HG02870 (cell line): ENCODE measurements around the gene TRPM3.
"Not testable (repeated sequence)": the region's sequence is repeated elsewhere in the genome, so short reads cannot be mapped to it uniquely, and the experiment has no call there.

Source experiments
- ATAC-seq: cut with Tn5 transposase; IDR thresholded peaks from one replicate; pipeline ENCODE4 v1.9.1; 2021; ENCODE audit warnings: mild to moderate bottlenecking, moderate library complexity; ENCODE audit not compliant: unreplicated experiment

The TRPM3 gene

DNA sequence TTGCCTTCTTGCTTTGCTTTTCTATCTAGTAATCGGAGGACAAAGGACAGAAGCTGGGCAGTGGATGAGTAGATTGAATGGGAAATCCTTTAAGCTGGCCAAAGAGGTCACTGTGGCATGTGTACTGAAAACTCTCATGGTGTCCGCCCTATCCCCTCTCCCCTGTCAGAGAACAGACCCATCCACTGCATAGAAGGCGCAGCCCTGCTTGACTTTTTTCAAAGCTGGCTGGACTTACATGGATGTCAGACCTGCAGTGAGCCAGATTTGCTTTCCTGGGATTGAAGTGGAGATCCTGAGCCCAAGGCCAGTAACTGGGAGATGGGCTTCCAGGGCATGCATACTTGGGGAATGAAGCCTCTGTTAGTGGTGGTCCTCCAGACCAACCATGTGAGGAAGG, 329.5 kb downstream of the TRPM3 start:
- ATAC-seq: no peak

DNA sequence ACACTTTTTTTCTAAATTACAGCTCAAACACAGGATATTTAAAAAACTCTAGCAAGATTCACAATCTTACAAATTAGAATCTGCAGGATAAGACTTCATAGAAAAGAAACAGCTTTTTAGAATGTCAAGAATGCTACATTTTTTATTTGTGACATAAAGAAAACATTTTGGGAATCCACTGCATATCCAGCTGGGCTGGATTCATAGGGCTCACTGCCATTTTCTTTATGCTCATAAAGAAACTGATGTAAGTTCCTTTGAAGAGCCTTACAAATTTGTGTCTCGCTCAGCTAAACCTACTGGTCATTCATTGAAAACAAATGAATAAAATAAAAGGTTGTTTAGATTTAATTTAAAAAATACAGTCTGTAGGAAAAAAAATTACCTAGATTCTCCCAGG, 332.3 kb downstream of the TRPM3 start:
- no peak for ATAC-seq

DNA sequence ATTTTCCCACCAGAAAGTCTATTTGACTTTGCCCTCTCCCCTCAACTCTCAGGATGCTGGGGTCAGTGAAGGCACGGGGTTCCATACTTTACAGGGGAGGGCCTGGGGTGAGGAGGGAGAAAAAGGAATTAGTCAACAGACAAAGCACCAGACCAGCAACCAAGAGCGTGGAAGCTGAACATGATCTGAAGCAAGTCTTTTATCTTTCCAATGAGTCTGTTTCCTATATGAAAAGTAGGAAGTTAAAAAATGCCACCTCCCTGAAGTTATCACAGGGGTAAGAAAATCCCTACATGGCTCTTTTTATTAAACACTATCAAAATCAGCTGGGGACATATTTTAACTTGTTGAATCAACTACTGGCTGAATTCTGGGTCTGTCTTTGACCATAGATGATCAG, 337.0 kb downstream of the TRPM3 start:
- ATAC-seq: no peak

DNA sequence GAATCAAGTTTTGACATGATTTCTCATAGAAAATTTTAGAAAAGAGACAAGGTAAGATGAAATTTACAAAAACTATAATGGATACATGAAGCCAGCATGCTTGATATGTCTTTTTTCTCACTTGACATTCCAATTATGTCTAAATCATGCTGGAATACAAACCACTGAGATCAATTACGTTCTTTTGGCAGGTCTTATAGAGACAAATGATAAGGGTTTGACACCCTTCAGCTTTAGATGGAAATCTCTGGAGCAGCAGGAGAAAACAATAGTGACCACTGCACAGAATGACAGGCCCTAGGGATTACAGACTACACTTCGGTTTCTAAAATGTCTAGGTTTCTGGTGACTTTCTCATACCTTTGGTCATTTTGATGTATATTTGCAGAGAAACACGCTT, 342.9 kb downstream of the TRPM3 start:
- no peak for ATAC-seq

DNA sequence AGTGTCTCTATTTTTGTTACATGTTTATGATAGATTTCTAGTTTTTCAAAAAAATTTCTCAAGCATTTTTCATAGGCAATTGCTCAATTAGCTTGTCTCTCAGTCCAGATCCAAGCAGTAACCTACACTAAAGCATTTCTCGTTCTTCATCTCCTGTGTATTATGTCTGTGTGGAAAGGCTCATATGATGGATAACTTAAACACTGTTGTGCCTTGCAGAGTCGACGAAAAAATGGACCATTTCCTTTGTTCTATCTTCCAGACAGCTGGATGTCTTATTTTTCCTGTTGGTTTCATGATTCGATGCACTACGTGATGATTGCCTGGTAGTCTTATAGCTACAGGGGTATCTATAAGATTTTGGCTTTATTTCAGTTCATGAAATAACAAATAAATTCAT, 347.8 kb downstream of the TRPM3 start:
- no peak for ATAC-seq

DNA sequence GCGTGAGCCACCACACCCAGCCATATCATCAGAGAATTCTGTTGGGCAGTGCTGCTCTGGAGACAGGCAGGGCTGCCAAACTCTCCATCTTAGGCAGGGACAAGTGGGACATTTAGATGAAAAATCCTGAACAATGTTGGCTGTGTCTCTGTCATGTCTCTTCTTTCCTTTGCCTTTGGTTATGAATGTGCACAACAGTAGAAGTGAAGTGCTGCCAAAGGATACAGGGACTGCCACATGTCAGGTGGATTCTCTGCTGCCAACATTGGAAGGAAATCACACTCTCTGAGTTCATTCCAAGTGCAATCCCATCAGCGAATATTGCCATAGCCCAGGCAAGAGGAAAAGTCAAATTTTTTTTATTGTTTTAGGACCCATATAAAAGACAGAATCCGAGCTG, 348.8 kb downstream of the TRPM3 start:
- ATAC-seq: no peak

DNA sequence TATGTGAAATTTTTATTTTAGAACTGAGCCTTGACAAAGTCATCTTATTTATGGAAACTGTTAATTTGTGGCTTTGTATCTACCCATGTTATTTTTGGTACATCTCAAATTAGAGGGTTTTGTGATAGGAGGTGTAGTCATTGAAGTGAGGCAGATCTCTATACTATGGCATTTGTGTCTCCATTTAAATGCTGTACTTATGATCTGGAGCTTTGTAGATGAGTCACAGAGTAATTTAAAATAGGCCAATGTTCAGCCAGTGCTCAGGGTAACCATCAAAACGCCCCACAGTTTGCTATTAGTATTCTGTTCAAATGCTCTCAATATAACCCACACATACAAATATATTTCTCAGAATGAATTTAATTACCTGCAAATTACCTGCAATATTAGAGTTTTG, 355.5 kb downstream of the TRPM3 start:
- ATAC-seq: no peak

DNA sequence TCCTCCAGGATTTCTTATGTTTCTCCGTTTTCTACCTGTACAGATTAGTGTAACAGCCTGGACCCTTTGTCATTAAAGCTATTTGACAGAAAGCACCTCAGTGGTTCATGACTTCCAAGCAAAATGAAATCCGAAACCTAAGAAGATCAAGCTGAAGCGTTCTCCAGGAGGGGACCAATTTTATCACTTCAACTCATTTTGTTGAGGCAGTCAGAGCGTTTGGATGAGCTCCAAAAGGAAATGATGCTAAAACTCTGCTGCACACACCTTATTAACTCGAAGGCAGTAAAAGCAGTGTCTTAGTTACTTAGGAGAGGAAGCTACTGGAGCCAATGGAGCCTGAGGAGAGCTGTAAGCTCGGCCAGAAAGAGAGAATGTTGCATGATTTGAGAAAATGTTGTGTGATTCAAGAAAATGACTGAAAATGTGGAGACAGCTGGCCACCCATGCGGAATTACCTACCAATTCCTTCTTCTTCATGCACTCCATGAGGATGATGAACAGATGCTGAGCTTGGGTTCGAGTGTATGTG, 360.2 kb downstream of the TRPM3 start:
- no peak for ATAC-seq

DNA sequence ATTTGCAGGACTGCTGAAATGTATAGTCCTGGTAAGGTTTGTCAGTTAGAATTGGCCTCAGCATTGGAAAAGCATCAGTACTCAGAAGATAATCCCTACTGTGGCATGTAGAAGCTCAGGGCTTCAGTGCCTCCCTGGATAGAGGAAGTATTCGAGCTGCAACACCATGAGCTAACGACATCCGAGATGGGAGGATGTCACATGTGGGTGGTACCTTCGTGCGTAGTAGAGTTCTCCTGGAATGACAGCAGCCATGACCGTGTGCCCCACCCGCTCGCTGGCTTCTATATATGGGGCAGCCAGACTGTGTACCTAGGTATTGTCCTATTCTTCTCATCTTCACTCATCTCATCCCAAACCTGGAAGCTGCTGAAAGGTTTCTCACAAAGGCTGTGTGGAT, 361.2 kb downstream of the TRPM3 start:
- no peak for ATAC-seq

DNA sequence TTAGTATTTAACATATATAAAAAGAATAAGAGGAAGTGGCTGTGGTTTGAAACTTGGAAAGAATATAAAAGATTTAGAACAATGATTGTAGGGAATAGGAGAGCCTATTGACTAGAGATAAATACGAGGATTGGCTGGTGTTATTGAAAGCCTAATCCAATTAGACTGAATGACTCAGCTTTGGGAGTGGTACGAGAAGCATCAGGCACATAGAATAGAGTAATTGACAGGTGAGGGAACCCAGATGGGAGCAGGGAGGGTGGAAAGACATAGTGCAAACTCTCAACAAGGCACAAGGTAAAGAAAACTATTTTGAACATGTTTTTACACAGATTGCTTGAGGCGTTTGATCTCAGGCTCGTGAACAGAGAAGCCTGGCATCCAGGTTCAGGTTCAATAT, 368.1 kb downstream of the TRPM3 start:
- no peak for ATAC-seq

DNA sequence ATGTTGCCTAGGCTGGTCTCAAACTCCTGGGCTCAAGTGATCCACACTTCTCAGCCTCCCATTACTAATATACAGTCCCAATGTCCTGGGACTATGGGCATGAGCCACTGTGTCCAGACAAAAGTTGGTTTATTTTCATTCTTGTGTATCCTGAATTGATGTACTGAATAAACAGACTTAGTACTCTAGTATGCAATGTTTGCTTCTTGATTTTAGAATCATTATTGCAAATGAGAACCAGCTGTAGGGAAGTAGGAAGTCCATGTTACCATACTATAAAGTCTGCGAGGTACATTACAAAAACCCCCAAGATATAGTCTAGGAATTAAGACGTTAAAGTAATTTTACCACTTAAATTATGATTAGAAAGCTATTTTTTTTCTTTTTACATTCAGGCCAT, 372.4 kb downstream of the TRPM3 start:
- ATAC-seq: no peak

DNA sequence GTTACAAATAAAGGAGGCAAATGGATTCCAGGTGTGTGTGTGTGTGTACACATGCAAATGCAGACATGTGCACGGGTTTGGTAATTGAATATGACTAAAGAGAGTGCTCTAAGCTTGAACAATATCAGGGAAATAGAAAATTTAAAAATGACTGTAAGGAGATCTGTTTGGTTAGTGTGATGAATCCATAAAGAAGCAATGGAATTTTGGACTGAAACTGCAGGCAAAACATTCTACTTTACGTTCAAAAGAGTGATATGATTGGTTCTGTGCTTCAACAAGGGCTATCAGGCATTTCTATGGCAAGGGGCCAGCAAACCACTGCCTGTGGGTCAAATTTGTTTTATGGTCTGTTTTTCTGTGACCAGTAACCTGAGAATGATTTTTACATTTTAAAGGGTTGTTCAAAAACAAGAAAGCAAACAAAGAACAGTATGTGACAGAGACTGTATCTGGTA, 374.1 kb downstream of the TRPM3 start:
- ATAC-seq: no peak

DNA sequence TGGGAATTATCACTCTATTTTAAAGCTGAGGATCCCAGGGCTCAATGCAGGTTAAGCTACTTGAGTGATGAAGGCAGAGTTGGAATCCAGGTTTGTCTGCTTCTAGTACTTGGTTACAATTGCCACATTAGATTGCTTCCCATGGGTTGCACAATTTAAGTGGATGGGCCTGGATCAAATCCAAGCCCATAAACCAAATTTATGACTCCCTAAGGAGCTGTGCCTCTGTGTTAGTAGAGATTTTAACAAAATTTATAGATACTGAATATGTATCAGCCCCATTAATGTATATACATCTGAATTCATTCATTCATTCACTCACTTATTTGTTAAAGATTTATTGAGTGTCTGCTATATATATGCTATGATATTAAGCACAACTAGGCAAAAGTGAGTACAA, 374.7 kb downstream of the TRPM3 start:
- ATAC-seq: no peak

DNA sequence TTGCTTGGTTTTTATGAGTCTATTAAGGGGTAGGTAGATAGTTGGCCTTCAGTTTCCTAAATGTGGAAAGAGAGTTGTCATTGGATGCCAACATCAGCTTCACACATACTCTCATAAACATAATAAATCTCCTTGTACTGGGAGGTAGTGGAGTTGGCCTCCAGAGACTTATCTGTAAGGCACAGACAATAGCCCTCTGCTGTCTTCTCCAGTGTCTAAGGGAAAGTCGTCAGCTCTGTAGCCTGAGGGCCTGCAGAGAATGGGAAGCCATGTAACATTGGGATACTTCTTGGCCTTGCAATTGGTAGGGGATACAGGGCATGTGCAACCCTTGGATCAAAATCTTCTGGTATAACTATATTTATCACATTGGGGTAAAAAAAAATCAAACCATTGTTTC, 375.1 kb downstream of the TRPM3 start:
- no peak for ATAC-seq

DNA sequence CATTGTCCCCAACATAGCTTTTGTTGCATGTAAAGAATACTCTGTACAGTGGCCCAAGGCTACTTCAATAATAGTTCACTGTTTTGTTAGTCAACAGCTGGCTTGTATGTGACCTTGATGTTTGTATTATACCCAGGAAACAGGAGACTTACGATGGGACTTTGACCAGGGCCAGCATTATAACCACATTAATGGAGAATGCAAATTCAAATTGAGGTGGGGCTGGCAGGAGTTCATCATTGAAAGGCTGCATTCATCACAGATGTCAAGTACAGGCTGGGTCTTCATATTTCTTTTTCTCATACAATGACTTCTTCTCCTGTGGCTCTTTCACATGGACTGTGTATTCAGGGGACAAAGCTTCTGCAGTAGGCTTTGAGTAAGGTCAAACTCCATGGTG, 396.6 kb downstream of the TRPM3 start:
- ATAC-seq: not testable (repeated sequence)

DNA sequence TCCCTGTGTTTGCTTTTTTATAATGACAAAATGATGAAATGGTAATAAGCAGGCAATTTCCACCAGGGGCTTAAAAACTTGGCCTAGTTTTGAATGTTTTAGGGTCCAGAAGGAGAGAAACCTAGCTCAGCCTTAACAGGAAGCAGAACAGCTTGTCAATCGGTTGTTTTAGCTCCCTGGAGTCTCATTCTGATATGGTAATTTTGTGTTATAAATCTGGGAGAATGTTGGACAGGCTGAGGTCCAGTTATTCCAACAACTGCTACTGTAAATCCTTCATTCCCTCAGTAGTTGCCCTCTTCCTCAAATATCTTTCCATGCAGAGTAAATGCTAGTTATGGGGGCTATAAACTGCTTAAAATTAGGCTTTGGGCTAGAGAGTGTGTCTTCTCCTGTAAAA, 397.4 kb downstream of the TRPM3 start:
- ATAC-seq: not testable (repeated sequence)

DNA sequence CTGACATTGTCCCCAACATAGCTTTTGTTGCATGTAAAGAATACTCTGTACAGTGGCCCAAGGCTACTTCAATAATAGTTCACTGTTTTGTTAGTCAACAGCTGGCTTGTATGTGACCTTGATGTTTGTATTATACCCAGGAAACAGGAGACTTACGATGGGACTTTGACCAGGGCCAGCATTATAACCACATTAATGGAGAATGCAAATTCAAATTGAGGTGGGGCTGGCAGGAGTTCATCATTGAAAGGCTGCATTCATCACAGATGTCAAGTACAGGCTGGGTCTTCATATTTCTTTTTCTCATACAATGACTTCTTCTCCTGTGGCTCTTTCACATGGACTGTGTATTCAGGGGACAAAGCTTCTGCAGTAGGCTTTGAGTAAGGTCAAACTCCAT, 414.6 kb downstream of the TRPM3 start:
- not testable (repeated sequence) for ATAC-seq

DNA sequence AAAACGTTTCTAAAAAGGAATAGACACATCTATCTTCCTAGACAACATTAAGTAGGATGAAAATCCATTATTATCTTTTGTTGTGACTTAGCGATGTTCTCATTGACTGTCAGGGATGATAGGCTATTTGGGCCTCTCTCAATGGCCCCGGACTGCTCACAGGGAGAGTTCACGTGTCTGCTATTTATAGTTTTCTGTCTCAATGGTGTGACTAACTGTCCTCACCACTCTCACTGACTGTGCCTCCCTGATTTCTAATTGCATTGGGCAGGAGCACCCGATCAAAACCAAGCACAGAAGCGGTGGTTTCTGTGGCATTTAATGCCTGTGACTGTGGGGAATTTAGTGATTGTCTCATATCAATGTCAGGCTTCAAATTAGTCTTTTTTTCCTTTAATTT, 420.3 kb downstream of the TRPM3 start:
- no peak for ATAC-seq

DNA sequence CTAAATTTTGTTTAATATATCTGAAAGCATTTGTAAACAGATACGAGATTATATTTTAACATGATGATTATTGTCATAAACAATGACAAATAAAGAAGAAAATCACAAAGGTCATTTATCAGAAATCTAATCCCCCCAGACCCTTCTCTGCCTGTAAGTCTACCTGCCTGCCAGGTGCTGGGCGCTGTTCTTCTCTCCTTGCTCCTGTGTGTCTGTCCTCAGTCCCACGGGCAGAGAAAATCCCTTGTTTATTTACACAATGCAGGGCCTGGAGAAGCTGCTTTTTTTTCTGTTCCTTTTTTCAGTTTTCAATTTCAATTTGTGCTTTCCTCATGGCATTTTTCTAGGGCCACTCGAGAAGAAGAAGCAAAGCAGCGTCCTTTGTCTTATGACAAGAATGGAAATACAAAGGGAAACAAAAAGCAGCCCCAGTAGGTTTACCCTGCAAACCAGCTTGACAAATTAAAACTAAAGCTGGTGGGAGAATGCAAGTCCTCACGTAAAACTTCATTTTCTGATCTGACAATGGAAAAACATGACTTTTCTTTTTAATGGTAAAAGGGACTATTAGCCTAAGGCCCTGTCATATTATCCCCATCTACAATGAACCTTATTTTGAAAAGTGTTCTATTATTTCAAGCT, 424.6 kb downstream of the TRPM3 start:
- no peak for ATAC-seq

DNA sequence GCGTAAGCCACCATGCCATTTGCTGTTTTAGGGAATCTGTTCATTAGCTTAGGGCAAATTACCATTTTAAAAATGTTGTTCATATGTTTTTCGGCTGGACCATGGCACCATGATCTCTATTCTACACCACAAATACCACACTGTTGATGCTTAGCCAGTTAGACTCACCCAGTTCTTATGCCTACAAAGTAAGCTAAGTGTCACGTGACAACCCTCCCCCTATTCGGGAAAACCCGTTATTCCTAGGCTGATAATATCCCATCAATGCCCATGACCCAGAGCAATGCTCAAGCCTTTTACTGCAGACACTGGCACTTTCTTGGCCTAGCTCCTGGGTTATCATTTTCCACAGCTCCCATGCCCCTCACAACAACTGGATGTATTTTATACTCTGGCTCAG, 426.7 kb downstream of the TRPM3 start:
- ATAC-seq: no peak

DNA sequence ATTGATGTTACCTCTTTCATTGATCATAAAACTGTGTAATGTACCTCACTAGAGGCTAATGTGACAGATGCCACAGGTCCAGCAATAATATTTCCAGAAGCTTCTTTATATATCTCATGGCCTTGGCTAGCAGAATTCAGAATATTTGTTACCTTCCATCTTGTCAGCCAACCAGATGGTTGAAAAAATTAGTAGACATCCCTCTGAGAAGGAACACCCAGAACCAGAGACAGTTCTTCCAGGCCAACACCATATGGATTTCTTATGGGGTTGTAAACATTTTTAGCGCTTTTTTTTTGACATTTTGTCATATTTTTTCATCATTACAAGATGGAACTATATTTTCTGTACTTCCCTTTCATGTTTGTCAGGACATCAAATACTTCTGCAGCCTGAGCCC, 428.2 kb downstream of the TRPM3 start:
- no peak for ATAC-seq

DNA sequence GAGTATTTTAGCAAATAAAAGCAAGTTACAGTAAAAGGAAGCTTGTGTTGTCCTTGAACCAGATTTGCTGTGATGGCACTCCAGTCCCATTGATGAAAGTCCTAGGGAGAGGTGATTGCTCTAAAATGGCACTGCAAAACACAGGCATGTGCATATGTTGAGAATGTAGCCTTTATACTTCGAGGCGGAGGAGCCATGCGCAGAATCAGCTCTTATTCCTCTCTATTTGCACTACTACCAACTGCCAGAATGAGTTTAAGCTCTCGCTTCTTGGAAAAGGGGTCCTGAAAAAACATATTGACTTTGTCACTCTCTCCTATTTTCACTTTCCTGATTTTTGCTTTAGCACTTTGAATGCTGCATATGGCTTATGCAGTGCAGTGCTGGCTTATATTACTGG, 429.0 kb downstream of the TRPM3 start:
- no peak for ATAC-seq

DNA sequence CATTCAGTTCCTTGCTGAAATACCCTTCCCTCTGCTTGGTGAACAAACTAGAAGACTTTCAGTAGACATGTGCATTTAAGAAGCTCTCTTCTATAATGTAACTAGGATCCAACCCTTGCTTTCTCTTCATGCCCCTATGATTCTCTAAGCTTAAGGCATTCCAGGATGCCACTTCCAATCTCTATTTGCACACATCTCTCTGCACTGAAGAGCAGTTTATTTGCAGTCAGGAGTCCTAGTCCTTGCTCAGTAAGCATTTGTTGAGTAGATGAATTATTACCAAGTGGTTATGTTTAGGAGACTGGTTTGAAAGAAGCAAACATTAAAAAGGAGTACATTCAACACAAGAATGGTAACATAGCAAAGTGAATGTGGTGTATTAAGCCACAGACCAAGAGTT, 432.7 kb downstream of the TRPM3 start:
- no peak for ATAC-seq
